Coronary artery (tissue), 2 donors: ENCODE results near the gene ARFRP1.
"Not testable (repeated sequence)": the region's sequence is repeated elsewhere in the genome, so short reads cannot be mapped to it uniquely, and the experiment has no call there.

Source experiments
- DNase-seq: peaks from one replicate; pipeline ENCODE4 v3.0.0-alpha.2; 2017; ENCODE audit warnings: low spot score
- H3K27ac ChIP-seq, 2 donors: fragments of 200-600 bp; sonication (generic); one replicate each; pipeline ENCODE4 v1.5.1; 2016 to 2019
- H3K4me3 ChIP-seq: fragments of 200-600 bp; sonication (generic); 2 replicates; pipeline ENCODE4 v1.5.1; 2016; ENCODE audit warnings: mild to moderate bottlenecking, moderate library complexity
- CTCF ChIP-seq: fragments of 200-600 bp; sonication (generic); IDR thresholded peaks from one replicate; pipeline ENCODE4 v1.5.1; 2019; ENCODE audit warnings: antibody characterized with exemption

Gene ARFRP1

GRCh38 chr20:63734111-63734945 is 26.6 kb upstream of the ARFRP1 start:
- no peak for TF ChIP-seq CTCF
- H3K27ac ChIP-seq: no peak overlapping the region
- DNase-seq: no peak
- no peak overlapping the region for H3K4me3 ChIP-seq

GRCh38 chr20:63733579-63734081 is 25.9 kb upstream of the ARFRP1 start:
- no peak for TF ChIP-seq CTCF
- H3K4me3 ChIP-seq: no peak overlapping the region
- DNase-seq: no peak
- H3K27ac ChIP-seq: no peak overlapping the region

- Histone ChIP-seq H3K27ac (no peak overlapping the region), H3K4me3 (no peak overlapping the region)
- no peak for DNase-seq
- TF ChIP-seq CTCF: no peak
Measured at GRCh38 chr20:63733117-63733516, 25.3 kb upstream of the ARFRP1 start.

GRCh38 chr20:63732118-63733095 is 24.6 kb upstream of the ARFRP1 start:
- no peak overlapping the region for H3K27ac ChIP-seq
- DNase-seq: no peak
- no peak overlapping the region for H3K4me3 ChIP-seq
- TF ChIP-seq CTCF: no peak

- no peak for DNase-seq
- no peak overlapping the region for H3K27ac ChIP-seq
- TF ChIP-seq CTCF: no peak
- no peak overlapping the region for H3K4me3 ChIP-seq
Measured at GRCh38 chr20:63731410-63731809, 23.6 kb upstream of the ARFRP1 start.

GRCh38 chr20:63730189-63730733 is 22.5 kb upstream of the ARFRP1 start:
- not testable (repeated sequence) for H3K27ac ChIP-seq, DNase-seq, H3K4me3 ChIP-seq

- H3K27ac ChIP-seq, DNase-seq: not testable (repeated sequence)
Measured at GRCh38 chr20:63722967-63723622, 15.3 kb upstream of the ARFRP1 start.

More at GRCh38 chr20:63722967-63723622, 15.3 kb upstream of the ARFRP1 start:
- H3K4me3 ChIP-seq: not testable (repeated sequence)
